ENCODE measurements around the gene LUZP2. TPM values are rescaled to one million over a fixed set of nuclear protein-coding genes. Genes with fewer than 3 reads are reported as not detected.

Gene LUZP2
- polyA plus RNA-seq, 1 donor (not counting 4 experiments of a cell fraction or from before 2014, with no cell fraction given), result 0.08 TPM

DNA sequence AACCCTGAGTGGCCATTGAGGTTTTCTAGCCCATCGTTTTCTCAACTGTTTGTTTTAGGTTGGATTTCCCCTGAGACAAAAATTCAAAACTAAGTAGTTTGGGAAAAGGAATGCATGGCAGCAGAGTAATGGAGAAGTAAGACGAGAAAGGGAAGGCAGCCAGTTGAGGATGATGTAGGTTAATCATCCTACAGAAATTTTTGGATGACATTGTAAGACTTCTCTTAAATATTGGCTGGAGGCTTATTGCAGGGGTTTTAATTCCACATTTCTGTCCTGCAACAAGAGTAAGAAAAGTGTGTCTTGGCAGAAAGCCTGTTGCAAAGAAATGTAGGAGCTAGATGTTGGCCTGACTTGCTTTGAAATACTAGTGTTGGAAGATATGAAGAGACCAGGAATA is 308.8 kb downstream of the LUZP2 start:
- Histone ChIP-seq H3K9ac (ENCODE audit: control insufficient read depth, extremely low read depth, insufficient read depth, low read length) (no peak overlapping the region), H3K4me3 (ENCODE audit: control insufficient read depth in 2 of 3, extremely low read depth in 1 of 3, insufficient read depth in 2 of 3, low read depth in 1 of 3, low read length in 3 of 3) (no peak overlapping the region), H3K4me1 (ENCODE audit: control insufficient read depth, extremely low read depth, insufficient read depth, low read length) (no peaks in the 10 kb centered on the region), H3K36me3 (ENCODE audit: control insufficient read depth in 2 of 2, extremely low read depth in 1 of 2, insufficient read depth in 2 of 2, low read length in 2 of 2) (no peaks in the 10 kb centered on the region), H2AFZ (ENCODE audit: control insufficient read depth, low read length) (no peak overlapping the region), H3K9me3 (ENCODE audit: control insufficient read depth, low read depth, low read length) (no peaks in the 10 kb centered on the region), H3K4me2 (ENCODE audit: control insufficient read depth, extremely low read depth, insufficient read depth, low read depth, low read length) (no peak overlapping the region), H3K79me2 (ENCODE audit: control insufficient read depth, insufficient read depth, low read length) (no peaks in the 10 kb centered on the region), H3K27ac (ENCODE audit: control insufficient read depth, insufficient read depth, low read length) (no peak overlapping the region), H4K20me1 (ENCODE audit: control insufficient read depth, extremely low read depth, insufficient read depth, low read length) (no peaks in the 10 kb centered on the region), H3K27me3 (ENCODE audit: control insufficient read depth, extremely low read depth, insufficient read depth, low read length) (no peaks in the 10 kb centered on the region), H3K9me1 (ENCODE audit: control insufficient read depth, extremely low read depth, insufficient read depth, low read length) (no peaks in the 10 kb centered on the region)
- FAIRE-seq, result no peak
- DNase-seq (ENCODE audit: low read depth, low spot score), result no peak
- TF ChIP-seq, protein P1, sequence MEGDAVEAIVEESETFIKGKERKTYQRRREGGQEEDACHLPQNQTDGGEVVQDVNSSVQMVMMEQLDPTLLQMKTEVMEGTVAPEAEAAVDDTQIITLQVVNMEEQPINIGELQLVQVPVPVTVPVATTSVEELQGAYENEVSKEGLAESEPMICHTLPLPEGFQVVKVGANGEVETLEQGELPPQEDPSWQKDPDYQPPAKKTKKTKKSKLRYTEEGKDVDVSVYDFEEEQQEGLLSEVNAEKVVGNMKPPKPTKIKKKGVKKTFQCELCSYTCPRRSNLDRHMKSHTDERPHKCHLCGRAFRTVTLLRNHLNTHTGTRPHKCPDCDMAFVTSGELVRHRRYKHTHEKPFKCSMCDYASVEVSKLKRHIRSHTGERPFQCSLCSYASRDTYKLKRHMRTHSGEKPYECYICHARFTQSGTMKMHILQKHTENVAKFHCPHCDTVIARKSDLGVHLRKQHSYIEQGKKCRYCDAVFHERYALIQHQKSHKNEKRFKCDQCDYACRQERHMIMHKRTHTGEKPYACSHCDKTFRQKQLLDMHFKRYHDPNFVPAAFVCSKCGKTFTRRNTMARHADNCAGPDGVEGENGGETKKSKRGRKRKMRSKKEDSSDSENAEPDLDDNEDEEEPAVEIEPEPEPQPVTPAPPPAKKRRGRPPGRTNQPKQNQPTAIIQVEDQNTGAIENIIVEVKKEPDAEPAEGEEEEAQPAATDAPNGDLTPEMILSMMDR (optimal IDR thresholded peaks at IDR 0.05 in 1 of 3, IDR thresholded peaks at IDR 0.05 in 1 of 3, conservative IDR thresholded peaks at IDR 0.05 in 1 of 3; ENCODE audit: extremely low read depth in 1 of 3, insufficient read depth in 2 of 3, low read length in 3 of 3), result no peak
- TF ChIP-seq EZH2 (IDR thresholded peaks at IDR 0.05; ENCODE audit: low read length), result no peak
- dilution Hi-C loops (cut with MboI; ENCODE audit: extremely low pct_ligation_motif_present, low sequenced_read_pairs), result no loop called here

DNA sequence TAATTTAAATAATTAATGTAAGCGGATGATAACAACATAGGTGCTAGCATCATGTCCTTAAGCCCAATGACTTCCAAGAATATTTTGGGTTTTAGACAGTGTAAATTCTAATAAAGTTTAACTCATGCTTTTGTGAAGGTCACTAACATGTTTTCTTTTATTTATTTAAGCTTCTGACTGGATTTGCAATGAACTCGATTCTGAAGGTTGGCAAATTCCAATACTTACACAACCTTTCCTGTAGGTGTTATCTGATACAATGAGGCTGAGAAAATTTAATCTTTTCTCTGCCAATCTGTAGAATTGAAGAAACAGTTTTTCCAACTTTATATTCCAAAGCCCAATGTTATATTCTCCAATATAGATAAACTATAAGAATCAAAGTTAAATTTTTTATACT is 311.3 kb downstream of the LUZP2 start:
- Histone ChIP-seq H3K36me3 (ENCODE audit: control insufficient read depth in 2 of 2, extremely low read depth in 1 of 2, insufficient read depth in 2 of 2, low read length in 2 of 2) (no peaks in the 10 kb centered on the region), H2AFZ (ENCODE audit: control insufficient read depth, low read length) (no peak overlapping the region), H3K27me3 (ENCODE audit: control insufficient read depth, extremely low read depth, insufficient read depth, low read length) (no peaks in the 10 kb centered on the region), H3K9me3 (ENCODE audit: control insufficient read depth, low read depth, low read length) (no peaks in the 10 kb centered on the region), H3K27ac (ENCODE audit: control insufficient read depth, insufficient read depth, low read length) (no peak overlapping the region), H3K9ac (ENCODE audit: control insufficient read depth, extremely low read depth, insufficient read depth, low read length) (no peak overlapping the region), H3K4me3 (ENCODE audit: control insufficient read depth in 2 of 3, extremely low read depth in 1 of 3, insufficient read depth in 2 of 3, low read depth in 1 of 3, low read length in 3 of 3) (no peak overlapping the region), H3K4me1 (ENCODE audit: control insufficient read depth, extremely low read depth, insufficient read depth, low read length) (no peaks in the 10 kb centered on the region), H3K4me2 (ENCODE audit: control insufficient read depth, extremely low read depth, insufficient read depth, low read depth, low read length) (no peak overlapping the region), H3K79me2 (ENCODE audit: control insufficient read depth, insufficient read depth, low read length) (no peaks in the 10 kb centered on the region), H4K20me1 (ENCODE audit: control insufficient read depth, extremely low read depth, insufficient read depth, low read length) (no peaks in the 10 kb centered on the region), H3K9me1 (ENCODE audit: control insufficient read depth, extremely low read depth, insufficient read depth, low read length) (no peaks in the 10 kb centered on the region)
- DNase-seq (ENCODE audit: low read depth, low spot score), result no peak
- dilution Hi-C loops (cut with MboI; ENCODE audit: extremely low pct_ligation_motif_present, low sequenced_read_pairs), result no loop called here
- FAIRE-seq, result no peak
- TF ChIP-seq, protein P1 (optimal IDR thresholded peaks at IDR 0.05 in 1 of 3, IDR thresholded peaks at IDR 0.05 in 1 of 3, conservative IDR thresholded peaks at IDR 0.05 in 1 of 3; ENCODE audit: extremely low read depth in 1 of 3, insufficient read depth in 2 of 3, low read length in 3 of 3), result no peak
- TF ChIP-seq EZH2 (IDR thresholded peaks at IDR 0.05; ENCODE audit: low read length), result no peak
